GM18505 (cell line): ENCODE data around the gene KRTAP10-1.
"Not testable (repeated sequence)": the region's sequence is repeated elsewhere in the genome, so short reads cannot be mapped to it uniquely, and the experiment has no call there.

Source experiments
- ATAC-seq: cut with Tn5 transposase; IDR thresholded peaks from one replicate; pipeline ENCODE4 v1.9.1; 2021; ENCODE audit not compliant: unreplicated experiment
- POLR2A ChIP-seq: IDR thresholded peaks from 4 replicates; pipeline ENCODE4 v1.6.1; 2011; ENCODE audit warnings: borderline replicate concordance; ENCODE audit not compliant: insufficient read depth, insufficient read length; ENCODE audit errors: extremely low read depth

Gene KRTAP10-1

GRCh38 chr21:44510109-44510507 lies 29.9 kb downstream of the KRTAP10-1 start:
- ATAC-seq = no peak
- TF ChIP-seq POLR2A = no peak

GRCh38 chr21:44509539-44509938 lies 30.5 kb downstream of the KRTAP10-1 start:
- no peak for TF ChIP-seq POLR2A
- ATAC-seq = no peak

DNA sequence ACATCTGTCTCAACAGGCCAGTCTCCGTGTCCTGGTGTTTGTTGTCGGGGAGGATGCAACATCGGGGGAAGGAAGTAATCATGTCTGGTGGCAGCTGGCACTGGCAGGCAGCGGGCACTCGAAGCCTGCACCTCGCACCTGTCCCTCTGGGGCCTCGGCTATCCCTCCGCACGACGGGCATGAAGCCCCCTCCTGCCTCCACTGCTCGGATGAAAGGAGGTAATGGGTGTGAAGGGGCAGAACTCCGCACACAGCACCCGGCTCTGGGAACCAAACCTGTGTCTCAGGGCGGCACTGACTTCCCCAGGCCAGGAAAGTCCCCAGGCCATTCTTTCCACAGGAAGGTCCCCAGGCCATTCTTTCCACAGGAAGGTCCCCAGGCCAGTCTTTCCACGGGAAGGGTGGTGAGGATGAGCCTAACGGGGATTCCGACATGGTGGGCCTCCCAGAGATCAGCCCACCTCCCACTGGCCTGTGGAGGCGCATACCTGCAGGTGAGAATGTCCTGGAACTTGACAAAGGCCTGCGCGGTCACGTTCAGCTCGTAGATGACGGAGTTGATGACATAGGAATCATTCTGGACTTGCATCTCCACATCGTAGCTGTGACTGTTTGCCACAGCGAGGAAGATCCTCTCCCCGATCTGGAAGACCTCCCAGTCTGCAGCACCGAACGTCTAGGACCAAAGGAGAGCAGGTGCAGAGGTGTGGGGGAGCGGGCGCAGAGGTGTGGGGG lies 31.1 kb downstream of the KRTAP10-1 start:
- no peak for TF ChIP-seq POLR2A
- ATAC-seq = no peak

DNA sequence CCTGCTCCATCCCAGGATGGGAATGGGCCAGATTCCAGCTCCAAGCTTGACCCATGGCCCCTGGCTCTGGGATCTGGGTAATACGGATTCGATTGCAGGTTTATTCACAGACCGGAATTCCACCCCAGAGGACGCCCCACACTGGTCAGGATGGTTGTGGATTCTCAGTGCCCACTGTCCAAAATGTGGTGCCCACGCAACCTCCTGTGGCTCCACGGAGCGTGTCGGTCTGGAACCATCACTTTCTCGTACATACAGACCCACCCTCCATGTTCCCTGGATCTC lies 31.6 kb downstream of the KRTAP10-1 start:
- no peak for ATAC-seq
- TF ChIP-seq POLR2A = no peak

GRCh38 chr21:44507673-44508425 lies 32.1 kb downstream of the KRTAP10-1 start:
- no peak for TF ChIP-seq POLR2A
- ATAC-seq = no peak

- TF ChIP-seq POLR2A = no peak
- ATAC-seq = no peak
These were observed 33.4 kb downstream of the KRTAP10-1 start for GRCh38 chr21:44506279-44507255.

- TF ChIP-seq POLR2A = no peak
- no peak for ATAC-seq
These were observed 34.2 kb downstream of the KRTAP10-1 start for GRCh38 chr21:44505673-44506278.

DNA sequence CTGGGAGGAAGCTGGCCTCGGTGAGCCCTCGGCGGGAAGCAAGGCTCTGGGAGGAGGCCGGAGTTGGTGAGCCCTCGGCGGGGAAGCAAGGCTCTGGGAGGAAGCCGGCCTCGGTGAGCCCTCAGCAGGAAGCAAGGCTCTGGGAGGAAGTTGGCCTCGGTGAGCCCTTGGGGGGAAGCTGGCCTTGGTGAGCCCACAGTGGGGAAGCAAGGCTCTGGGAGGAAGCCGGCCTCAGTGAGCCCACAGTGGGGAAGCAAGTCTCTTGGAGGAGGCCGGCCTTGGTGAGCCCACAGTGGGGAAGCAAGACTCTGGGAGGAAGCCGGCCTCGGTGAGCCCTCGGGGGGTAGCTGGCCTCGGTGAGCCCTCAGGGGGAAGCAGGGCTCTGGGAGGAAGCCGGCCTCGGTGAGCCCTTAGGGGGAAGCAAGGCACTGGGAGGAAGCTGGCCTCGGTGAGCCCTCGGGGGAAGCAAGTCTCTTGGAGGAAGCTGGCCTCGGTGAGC lies 36.0 kb downstream of the KRTAP10-1 start:
- no peak for ATAC-seq

DNA sequence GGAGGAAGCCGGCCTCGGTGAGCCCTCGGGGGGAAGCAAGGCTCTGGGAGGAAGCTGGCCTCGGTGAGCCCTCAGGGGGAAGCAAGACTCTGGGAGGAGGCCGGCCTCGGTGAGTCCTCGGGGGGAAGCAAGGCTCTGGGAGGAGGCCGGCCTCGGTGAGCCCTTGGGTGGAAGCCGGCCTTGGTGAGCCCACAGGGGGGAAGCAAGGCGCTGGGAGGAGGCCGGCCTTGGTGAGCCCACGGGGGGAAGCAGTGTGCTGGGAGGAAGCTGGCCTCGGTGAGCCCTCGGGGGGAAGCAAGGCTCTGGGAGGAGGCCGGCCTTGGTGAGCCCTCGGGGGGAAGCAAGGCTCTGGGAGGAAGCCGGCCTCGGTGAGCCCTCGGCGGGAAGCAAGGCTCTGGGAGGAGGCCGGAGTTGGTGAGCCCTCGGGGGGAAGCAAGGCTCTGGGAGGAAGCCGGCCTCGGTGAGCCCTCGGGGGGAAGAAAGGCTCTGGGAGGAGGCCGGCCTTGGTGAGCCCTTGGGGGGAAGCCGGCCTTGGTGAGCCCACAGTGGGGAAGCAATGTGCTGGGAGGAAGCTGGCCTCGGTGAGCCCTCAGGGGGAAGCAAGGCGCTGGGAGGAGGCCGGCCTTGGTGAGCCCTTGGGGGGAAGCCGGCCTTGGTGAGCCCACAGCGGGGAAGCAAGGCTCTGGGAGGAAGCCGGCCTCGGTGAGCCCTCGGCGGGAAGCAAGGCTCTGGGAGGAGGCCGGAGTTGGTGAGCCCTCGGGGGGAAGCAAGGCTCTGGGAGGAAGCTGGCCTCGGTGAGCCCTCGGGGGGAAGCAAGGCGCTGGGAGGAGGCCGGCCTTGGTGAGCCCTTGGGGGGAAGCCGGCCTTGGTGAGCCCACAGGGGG lies 36.7 kb downstream of the KRTAP10-1 start:
- not testable (repeated sequence) for ATAC-seq

More for the DNA sequence above, 36.0 kb downstream of the KRTAP10-1 start:
- no peak for TF ChIP-seq POLR2A

- no peak for TF ChIP-seq POLR2A
- no peak for ATAC-seq
These were observed 37.6 kb downstream of the KRTAP10-1 start for GRCh38 chr21:44502171-44502958.

- ATAC-seq = no peak
- TF ChIP-seq POLR2A = no peak
These were observed 39.9 kb downstream of the KRTAP10-1 start for GRCh38 chr21:44500111-44500510.
